Activated T-helper 1 cell treated with anti-CD3 and anti-CD28 coated beads, Interleukin-12 subunit alpha, Interleukin-12 subunit beta, Interleukin-2, Interleukin-4 antibody, amounts not matched to agents 30 ng/mL and 10 ng/mL and 1 ng/mL, durations not matched to agents 14 hours and 24 hours and 36 hours (primary cell): ENCODE measurements around the gene KANSL1. TPM values are rescaled to one million over a fixed set of nuclear protein-coding genes. Genes with fewer than 3 reads are reported as not detected.

Experiments used
- DNase-seq: peaks from one replicate; pipeline ENCODE4 v3.0.0; 2021; ENCODE audit warnings: low spot score
- H3K27ac Mint-ChIP-seq: one replicate; pipeline ENCODE4 v1.8.0; 2021; ENCODE audit warnings: mild to moderate bottlenecking, mixed read lengths
- H3K27me3 Mint-ChIP-seq: one replicate; pipeline ENCODE4 v1.8.0; 2022; ENCODE audit warnings: mild to moderate bottlenecking, moderate library complexity, mixed read lengths; ENCODE audit not compliant: insufficient read depth
- H3K36me3 Mint-ChIP-seq: one replicate; pipeline ENCODE4 v1.8.0; 2021; ENCODE audit warnings: low read depth, mixed read lengths
- H3K4me1 Mint-ChIP-seq: one replicate; pipeline ENCODE4 v1.8.0; 2021; ENCODE audit warnings: low read depth, mixed read lengths
- H3K4me3 Mint-ChIP-seq: one replicate; pipeline ENCODE4 v1.8.0; 2021; ENCODE audit warnings: mild to moderate bottlenecking, moderate library complexity, mixed read lengths
- H3K9me3 Mint-ChIP-seq: one replicate; pipeline ENCODE4 v1.8.0; 2021; ENCODE audit warnings: mixed read lengths
- intact Hi-C: fragments of 100-400 bp; cut with micrococcal nuclease; formaldehyde crosslinking; loops from one replicate; pipeline ENCODE4 v1.15.1; 2024
- total RNA-seq: library from RNA; stranded (reverse); gene quantifications from 2 replicates; pipeline ENCODE4 v1.2.3, GENCODE V29; 2022

Gene KANSL1
- total RNA-seq, 1 donor from 2014 or later = 96.7 TPM

DNA sequence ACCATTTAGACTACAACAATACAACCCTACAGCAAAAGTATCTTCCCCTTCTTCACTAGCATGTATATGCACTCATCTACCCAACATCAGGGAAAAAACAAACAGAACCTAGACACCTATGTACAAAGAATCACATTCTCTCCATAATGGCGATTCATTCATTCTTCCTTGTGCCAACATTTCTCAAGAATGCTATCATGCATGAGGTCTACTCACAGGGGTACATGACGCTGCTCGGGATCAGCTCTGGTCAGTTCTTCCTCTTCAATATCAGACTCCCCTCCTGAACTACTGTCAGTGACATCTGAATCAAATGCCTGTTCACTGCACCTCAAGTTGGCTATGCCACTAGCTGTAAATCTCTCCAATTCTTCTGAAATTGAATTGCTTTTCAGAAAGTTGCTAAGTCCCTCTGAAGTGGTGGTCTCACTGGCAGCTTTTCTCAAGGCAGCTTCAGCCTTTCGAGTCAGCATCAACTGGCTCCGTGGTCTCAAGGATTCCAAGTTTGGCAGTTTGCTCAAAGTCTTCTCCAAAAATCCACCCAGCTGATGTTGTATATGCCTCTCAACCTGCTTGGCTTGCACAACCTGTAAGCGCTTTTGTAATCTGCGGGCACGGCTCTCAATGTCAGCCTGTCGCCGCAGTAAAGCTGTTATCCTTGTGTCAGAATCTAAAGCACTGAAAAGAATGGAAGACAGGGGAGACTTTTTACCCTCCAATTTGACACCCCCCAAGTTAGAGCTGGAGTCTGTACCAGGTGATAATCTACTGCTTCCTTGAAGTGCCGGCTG, 22.4 kb downstream of the KANSL1 start:
- no peak overlapping the region for H3K4me3 Mint-ChIP-seq
- no peak for DNase-seq
- peak overlapping the region; percentile 36 for H3K27ac Mint-ChIP-seq
- intact Hi-C loops = no loop called here
- peaks cover 37% of the 10 kb centered on the region for H3K36me3 Mint-ChIP-seq
- H3K27me3 Mint-ChIP-seq = no peaks in the 10 kb centered on the region
- H3K9me3 Mint-ChIP-seq = no peaks in the 10 kb centered on the region
- H3K4me1 Mint-ChIP-seq = peaks cover 52% of the 10 kb centered on the region

DNA sequence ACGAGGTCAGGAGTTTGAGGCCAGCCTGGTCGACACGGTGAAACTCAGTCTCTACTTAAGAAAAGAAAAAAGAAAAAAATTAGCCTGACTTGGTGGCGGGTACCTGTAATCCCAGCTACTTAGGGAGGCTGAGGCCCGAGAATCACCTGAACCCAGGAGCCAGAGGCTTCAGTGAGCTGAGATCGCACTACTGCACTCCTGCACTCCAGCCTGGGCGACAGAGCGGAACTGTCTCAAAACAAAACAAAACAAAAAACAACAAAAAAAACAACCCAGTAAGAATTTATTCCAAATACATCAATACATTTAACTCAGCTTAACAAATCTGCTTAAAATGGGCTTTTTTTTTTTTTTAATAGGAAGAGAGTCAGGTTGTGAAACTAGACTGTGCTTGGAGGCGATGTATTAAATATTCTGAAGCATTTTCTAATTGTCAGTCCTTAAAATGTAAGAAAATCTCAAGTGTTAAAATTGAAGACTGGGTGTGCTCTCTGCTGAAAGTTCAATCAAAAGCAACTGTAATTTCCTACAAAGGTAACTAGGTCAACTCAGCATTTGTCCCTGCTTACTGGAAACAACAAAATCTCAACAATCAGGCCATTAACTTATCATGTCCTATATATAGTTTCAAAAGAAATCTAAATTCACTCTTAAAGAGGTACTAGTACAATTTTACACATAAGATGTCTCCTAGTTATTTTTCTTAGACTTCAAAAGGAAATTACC, 23.2 kb downstream of the KANSL1 start:
- intact Hi-C loops = no loop called here
- Mint-ChIP-seq H3K27me3 (no peaks in the 10 kb centered on the region), H3K4me3 (no peak overlapping the region), H3K27ac (no peak overlapping the region), H3K9me3 (no peaks in the 10 kb centered on the region), H3K36me3 (peaks cover 36% of the 10 kb centered on the region), H3K4me1 (peaks cover 50% of the 10 kb centered on the region)
- no peak for DNase-seq

DNA sequence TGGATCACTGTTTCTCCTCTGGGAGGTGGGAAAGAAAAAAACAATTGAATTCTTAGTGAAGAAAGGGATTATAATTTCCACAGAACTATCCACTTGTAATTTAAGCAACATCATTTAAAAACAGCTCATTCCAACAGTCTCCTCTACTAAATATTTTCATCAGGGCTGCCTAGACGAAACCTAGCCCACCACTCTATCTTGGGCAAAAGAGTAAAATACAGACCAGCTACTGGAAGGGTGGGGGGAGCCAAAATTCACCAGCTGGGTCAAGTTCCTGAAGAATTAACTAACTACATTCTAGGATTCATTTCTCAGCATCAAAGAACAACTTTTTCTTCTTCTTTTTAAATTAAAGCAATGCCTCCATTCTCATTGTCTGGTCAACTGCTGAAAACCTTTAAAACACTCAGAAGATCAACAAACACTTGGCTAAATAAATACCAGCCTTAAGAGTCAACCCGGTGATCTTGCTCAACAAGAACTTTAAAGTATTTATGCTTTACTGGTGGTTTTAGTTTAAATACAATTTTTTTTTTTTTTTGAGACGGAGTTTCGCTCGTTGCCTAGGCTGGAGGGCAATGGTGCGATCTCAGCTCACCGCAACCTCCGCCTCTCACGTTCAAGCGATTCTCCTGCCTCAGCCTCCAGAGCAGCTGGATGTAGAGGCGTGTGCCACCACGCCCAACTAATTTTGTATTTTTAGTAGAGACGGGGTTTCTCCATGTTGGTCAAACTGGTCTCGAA, 25.2 kb downstream of the KANSL1 start:
- no peak overlapping the region for H3K4me3 Mint-ChIP-seq
- intact Hi-C loops = no loop called here
- H3K36me3 Mint-ChIP-seq = peaks cover 36% of the 10 kb centered on the region
- H3K27me3 Mint-ChIP-seq = no peaks in the 10 kb centered on the region
- H3K27ac Mint-ChIP-seq = no peak overlapping the region
- H3K9me3 Mint-ChIP-seq = no peaks in the 10 kb centered on the region
- DNase-seq = no peak
- H3K4me1 Mint-ChIP-seq = peaks cover 62% of the 10 kb centered on the region

DNA sequence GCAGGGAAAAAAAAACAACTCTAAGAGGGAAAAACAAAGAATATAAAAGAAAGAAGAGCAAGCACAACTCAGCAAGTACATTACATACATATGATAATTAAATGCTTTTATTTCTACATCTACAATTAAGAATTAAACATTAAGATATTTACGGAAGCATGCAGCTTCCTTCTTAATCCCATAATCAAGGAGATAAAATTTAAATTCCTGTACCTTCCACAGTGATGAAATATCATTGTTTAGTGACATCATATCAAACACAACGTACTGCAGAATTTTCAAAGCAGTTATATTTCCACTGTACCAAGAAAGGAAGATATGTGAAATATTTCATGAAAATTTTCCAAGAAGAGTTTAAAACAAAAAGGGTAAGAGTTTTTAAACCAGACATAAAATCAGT, 26.0 kb downstream of the KANSL1 start:
- H3K4me3 Mint-ChIP-seq = no peak overlapping the region
- intact Hi-C loops = no loop called here
- peaks cover 37% of the 10 kb centered on the region for H3K36me3 Mint-ChIP-seq
- no peak overlapping the region for H3K27ac Mint-ChIP-seq
- DNase-seq = no peak
- H3K9me3 Mint-ChIP-seq = no peaks in the 10 kb centered on the region
- no peaks in the 10 kb centered on the region for H3K27me3 Mint-ChIP-seq
- H3K4me1 Mint-ChIP-seq = peaks cover 64% of the 10 kb centered on the region

DNA sequence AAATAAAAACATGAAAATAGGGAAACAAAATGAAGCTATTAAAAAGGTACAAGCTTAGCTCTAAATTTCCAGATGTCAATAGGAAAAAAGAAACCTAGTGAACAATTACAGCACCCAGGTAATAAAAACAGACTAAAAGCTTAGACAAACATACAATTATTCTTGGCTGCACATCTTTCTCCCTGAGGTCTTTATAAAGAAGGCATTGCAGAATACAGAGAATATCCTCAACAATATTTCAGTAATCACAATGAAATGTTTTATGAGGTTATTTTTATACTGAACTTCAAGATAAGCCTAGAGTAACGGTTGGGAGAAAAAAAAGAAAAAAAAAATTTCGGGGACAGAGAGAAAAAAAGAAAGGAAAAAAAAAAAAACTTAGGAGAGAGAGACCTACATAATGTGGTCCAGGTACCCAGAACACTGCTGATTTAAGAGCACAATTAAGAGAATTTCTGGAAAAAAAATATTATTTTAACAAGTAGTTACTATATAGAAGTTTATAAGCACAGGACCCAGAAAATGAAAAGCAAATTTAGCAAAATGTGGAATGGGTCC, 26.5 kb downstream of the KANSL1 start:
- peaks cover 68% of the 10 kb centered on the region for H3K4me1 Mint-ChIP-seq
- peaks cover 38% of the 10 kb centered on the region for H3K36me3 Mint-ChIP-seq
- no peaks in the 10 kb centered on the region for H3K9me3 Mint-ChIP-seq
- no peak overlapping the region for H3K27ac Mint-ChIP-seq
- H3K4me3 Mint-ChIP-seq = no peak overlapping the region
- H3K27me3 Mint-ChIP-seq = no peaks in the 10 kb centered on the region
- intact Hi-C loops = no loop called here
- no peak for DNase-seq

DNA sequence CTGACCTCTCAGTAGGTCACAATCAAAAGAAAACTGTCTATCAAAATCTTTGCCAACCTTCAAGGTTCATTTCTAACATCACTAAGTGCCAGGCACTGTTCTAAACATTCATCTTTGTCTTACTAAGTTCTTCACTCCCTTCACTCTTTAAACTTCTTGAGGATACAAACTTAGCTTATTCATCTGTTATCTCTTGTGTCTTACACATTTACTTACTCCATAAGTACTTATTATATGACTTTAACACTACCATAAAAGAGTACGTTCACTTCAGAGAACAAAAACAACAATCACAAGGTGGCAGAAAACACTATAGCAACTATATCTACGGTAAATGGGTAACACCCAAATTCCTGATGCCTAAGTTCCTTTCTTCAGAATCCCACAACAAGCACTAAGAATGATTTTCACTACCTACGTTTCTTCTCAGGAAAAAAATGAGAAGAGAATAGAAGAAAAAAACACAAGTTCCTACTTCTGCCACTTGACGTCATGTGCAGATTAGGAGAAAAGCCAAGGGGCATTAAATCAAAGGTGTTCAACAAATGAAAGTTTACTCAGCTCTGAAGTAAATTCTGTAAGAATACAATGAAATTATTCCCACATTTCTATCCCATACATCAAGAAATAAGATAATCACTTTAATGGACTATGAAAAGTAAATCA, 29.2 kb downstream of the KANSL1 start:
- peaks cover 61% of the 10 kb centered on the region for H3K4me1 Mint-ChIP-seq
- no peak overlapping the region for H3K4me3 Mint-ChIP-seq
- no peaks in the 10 kb centered on the region for H3K27me3 Mint-ChIP-seq
- peak overlapping the region; percentile 20 for H3K27ac Mint-ChIP-seq
- H3K36me3 Mint-ChIP-seq = peaks cover 28% of the 10 kb centered on the region
- intact Hi-C loops = no loop called here
- H3K9me3 Mint-ChIP-seq = no peaks in the 10 kb centered on the region
- DNase-seq = no peak

DNA sequence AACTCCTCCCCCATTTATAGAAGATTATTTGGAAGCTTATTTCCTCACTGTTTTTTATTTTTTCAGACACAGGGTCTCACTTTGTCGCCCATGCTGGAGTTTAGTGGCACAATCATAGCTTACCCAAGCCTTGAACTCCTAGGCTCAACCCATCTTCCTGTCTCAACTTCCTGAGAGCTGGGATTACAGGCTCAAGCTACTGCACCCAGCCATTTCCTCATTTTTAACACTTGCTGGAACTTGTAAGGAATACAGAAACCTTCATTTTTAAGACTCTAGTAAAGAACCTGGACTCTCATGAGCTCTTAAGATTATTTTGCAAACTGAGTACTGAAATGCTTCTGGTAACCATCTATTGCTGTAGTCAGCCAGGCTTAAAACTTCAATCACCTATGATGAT, 29.9 kb downstream of the KANSL1 start:
- H3K27ac Mint-ChIP-seq = no peak overlapping the region
- no peak overlapping the region for H3K4me3 Mint-ChIP-seq
- peaks cover 65% of the 10 kb centered on the region for H3K4me1 Mint-ChIP-seq
- H3K27me3 Mint-ChIP-seq = no peaks in the 10 kb centered on the region
- H3K9me3 Mint-ChIP-seq = no peaks in the 10 kb centered on the region
- intact Hi-C loops = no loop called here
- H3K36me3 Mint-ChIP-seq = peaks cover 28% of the 10 kb centered on the region
- no peak for DNase-seq

DNA sequence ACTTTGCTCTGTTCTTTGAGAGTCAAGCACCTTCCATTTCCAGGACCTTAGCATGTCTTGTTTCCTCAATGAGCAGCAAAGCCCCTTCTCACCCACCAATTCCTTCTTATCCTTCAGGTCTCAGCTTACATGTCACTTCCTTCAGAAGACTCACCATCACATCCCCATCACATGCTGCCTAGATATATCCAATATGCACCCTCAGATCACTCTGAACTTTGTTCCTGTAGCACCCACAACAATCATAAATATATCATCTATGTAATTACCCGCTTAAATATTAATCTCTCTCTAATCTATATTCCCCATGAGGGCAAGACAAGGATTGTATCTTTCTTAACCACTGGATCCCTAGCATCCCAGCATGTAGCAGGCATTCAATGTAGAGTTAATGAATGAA, 30.4 kb downstream of the KANSL1 start:
- Mint-ChIP-seq H3K27me3 (no peaks in the 10 kb centered on the region), H3K36me3 (peaks cover 26% of the 10 kb centered on the region), H3K4me3 (no peak overlapping the region), H3K27ac (no peak overlapping the region), H3K4me1 (peaks cover 64% of the 10 kb centered on the region), H3K9me3 (no peaks in the 10 kb centered on the region)
- intact Hi-C loops = no loop called here
- no peak for DNase-seq

DNA sequence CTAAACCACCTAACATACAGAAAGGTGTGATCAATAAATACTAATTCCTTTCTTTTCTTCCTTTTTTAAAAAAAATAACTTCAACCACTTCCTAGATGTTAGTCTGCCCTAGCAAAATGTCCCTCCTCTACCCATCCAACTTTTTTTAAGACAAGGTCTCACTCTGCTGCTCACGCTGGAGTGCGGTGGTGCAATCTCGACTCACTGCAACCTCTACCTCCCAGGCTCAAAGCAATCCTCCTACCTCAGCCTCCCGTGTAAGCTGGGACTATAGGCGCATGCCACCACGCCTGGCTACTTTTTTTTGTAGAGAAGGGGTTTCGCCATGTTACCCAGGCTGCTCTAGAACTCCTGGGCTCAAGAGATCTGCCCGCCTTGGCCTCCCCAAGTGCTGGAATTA, 33.1 kb downstream of the KANSL1 start:
- Mint-ChIP-seq H3K27me3 (no peaks in the 10 kb centered on the region), H3K36me3 (peaks cover 20% of the 10 kb centered on the region), H3K4me3 (no peak overlapping the region), H3K9me3 (no peaks in the 10 kb centered on the region), H3K4me1 (peaks cover 83% of the 10 kb centered on the region), H3K27ac (no peak overlapping the region)
- DNase-seq = no peak
- intact Hi-C loops = no loop called here

DNA sequence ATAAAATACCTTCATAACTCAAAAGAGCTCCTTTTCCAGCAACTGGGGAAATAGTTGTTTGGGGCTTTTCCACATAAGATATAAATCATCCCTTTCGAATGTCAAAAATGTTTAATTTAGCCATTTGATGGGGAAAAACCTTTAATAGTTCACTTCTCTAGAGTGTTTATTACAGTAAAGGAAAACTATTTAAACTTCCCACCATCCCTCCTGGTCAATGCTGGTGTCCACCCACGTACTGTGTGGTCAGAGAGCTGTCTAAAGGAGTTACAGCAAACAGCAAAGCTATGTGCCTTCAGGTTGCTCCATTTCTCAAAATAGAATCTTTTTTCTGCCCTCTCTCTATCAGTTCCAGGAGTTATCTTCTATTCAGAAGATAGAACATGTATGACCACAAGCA, 33.5 kb downstream of the KANSL1 start:
- intact Hi-C loops = loop anchor here (1.0 kb wide), 1 partner anchor 20 kb away; no protein-coding TSS in a partner anchor

DNA sequence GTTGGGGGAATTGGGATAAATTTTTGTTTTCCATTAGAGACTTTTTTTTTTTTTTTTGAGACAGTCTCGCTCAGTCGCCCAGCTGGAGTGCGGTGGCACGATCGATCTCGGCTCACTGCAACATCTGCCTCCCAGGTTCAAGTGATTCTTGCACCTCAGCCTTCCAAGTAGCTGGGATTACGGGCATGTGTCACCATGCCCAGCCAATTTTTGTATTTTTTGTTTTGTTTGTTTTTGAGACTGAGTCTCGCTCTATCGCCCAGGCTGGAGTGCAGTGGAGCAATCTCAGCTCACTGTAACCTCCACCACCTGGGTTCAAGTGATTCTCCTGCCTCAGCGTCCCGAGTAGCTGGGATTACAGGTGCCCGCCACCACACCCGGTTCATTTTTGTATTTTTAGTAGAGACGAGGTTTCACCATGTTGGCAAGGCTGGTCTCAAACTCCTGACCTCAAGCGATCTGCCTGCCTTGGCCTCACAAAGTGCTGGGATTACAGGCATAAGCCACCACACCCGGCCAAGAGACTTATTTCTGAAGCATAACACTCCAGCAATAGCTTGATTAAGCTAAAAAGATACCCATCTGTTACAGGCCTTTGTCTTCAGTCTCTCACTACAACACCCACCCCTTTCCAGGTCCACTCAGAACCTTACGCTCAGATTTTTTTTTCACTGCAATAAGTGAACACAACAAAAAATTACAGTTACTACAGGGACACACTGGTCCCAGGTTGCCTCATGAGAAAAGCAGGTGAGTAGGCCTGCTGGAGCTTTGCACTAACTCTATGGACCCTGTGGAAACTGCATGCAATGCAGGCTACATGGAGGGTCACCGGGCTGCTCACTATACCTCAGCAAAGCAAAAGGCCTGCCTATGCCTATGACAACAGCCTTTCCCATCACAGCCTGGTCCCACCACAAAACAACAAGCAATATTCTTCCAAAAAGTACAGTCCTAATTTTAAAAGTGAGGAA, 34.6 kb downstream of the KANSL1 start:
- no peak for DNase-seq
- Mint-ChIP-seq H3K27ac (peak overlapping the region; percentile 49), H3K36me3 (peaks cover 16% of the 10 kb centered on the region), H3K27me3 (no peaks in the 10 kb centered on the region), H3K9me3 (no peaks in the 10 kb centered on the region), H3K4me3 (no peak overlapping the region), H3K4me1 (peaks cover 79% of the 10 kb centered on the region)
- intact Hi-C loops = loop anchor here (1.0 kb wide), 1 partner anchor 21 kb away; no protein-coding TSS in a partner anchor

More for the DNA sequence above, 33.5 kb downstream of the KANSL1 start:
- Mint-ChIP-seq H3K4me1 (peaks cover 80% of the 10 kb centered on the region), H3K36me3 (peaks cover 20% of the 10 kb centered on the region), H3K27ac (no peak overlapping the region), H3K4me3 (no peak overlapping the region), H3K27me3 (no peaks in the 10 kb centered on the region), H3K9me3 (no peaks in the 10 kb centered on the region)
- DNase-seq = no peak
